ENCODE measurements around the gene CRISPLD2.

The CRISPLD2 gene

DNA sequence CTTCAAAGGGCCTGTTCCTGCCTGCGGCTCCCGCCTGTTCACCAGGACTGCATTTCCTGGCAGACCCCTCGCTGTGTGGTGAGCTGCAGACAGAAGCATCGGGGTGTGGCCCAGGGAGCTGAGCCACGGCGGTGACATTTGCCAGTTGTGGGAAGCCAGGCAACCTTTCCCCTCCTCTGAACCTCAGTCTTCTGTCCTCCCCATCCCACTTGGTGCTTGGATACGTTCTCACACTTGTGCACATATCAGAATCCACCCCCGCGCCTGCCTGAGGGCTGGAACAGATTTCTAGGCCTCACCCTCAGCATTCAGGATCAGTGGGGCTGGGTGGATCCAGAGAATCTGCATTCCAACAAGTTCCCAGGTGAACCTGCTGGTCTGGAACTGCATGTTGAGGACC is 63.5 kb downstream of the CRISPLD2 start:
- TF ChIP-seq, protein P1, sequence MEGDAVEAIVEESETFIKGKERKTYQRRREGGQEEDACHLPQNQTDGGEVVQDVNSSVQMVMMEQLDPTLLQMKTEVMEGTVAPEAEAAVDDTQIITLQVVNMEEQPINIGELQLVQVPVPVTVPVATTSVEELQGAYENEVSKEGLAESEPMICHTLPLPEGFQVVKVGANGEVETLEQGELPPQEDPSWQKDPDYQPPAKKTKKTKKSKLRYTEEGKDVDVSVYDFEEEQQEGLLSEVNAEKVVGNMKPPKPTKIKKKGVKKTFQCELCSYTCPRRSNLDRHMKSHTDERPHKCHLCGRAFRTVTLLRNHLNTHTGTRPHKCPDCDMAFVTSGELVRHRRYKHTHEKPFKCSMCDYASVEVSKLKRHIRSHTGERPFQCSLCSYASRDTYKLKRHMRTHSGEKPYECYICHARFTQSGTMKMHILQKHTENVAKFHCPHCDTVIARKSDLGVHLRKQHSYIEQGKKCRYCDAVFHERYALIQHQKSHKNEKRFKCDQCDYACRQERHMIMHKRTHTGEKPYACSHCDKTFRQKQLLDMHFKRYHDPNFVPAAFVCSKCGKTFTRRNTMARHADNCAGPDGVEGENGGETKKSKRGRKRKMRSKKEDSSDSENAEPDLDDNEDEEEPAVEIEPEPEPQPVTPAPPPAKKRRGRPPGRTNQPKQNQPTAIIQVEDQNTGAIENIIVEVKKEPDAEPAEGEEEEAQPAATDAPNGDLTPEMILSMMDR (IDR thresholded peaks at IDR 0.05; ENCODE audit: low read depth, low read length, missing control alignments), result no peak
- no peak for DNase-seq (ENCODE audit: extremely low read depth, low read depth)
- H3K4me3 ChIP-seq (replicated peaks; ENCODE audit: low read depth, low read length), result no peak overlapping the region

DNA sequence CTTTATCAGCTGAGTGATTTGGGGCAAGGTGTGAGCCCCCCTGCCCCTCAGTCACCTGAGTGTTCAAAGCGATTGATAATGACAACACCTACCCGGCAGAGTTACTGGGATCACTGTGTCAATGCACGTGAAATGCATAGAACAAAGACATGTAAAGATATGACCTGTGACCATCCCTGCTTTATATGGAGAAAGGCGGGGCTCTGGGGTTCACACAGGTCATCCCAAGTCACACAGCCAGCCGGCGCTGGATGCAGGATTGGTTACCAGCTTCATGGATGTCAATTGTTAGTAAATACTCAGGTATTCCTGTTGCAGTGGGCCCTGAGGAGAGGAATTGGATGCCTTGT is 64.4 kb downstream of the CRISPLD2 start:
- DNase-seq (ENCODE audit: extremely low read depth, low read depth), result no peak
- H3K4me3 ChIP-seq (replicated peaks; ENCODE audit: low read depth, low read length), result no peak overlapping the region
- TF ChIP-seq, protein P1 (IDR thresholded peaks at IDR 0.05; ENCODE audit: low read depth, low read length, missing control alignments), result no peak

DNA sequence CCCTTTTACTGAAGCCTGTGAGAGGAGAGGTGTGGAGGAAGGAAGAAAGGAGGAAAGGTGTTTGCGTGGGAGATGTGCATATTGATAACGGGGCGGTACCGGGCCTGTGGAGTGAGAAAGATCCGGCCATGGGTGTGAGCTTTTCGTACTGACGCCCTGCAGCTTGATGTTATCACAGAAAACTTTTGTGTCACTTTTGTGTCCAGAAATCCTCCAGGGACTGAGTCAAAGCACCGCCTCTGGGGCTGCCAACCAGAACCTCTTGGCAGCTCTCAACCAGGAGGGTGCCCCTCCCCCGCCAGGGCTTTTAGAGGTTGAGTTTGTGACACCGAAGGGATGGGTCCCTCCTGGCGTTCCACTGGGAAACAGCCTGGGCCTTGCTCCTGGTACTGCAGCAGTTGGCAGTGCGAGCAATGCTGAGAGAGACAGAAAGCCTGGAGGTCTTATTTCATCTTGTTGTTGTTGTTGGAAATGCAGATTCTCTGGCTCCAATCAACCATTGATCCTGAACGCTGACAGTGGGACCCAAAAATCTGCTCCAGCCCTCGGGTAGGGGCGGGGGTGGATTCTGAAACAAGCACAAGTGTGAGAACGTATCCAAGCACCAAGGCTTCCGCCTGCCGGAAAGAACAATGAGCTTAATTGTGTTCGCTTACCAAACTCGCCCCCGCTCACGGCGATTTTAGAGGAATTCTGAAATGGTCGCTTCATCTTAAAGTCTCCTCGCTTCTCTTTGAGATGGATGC is 65.0 kb downstream of the CRISPLD2 start:
- TF ChIP-seq, protein P1 (IDR thresholded peaks at IDR 0.05; ENCODE audit: low read depth, low read length, missing control alignments), result no peak
- no peak for DNase-seq (ENCODE audit: extremely low read depth, low read depth)
- no peak overlapping the region for H3K4me3 ChIP-seq (replicated peaks; ENCODE audit: low read depth, low read length)

DNA sequence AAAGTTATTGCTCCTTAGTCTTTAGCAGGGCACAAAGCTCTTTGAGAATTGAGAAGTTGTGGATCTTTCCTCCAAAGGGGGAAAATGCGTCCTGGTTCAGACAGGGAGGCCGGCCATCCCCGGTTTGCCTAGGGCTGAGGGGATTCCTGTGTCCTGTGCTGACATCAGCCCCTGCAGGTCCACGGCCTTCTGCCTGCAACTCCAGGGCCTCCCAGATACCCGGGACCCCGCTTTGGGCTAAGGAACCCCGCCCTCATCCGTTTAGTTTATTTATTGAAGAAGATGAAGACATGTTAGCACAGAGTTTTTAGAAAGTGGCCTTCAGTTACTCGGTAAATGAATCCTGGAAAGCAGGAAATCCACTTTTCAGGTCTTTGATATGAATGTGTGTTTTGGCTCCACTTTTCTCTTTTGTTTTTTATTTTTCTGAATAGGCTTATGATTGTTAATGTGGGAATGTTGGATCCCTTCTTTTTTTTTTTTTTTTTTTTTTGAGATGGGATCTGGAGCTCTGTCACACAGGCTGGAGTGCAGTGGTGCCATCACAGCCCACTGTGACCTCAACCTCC is 65.6 kb downstream of the CRISPLD2 start:
- TF ChIP-seq, protein P1 (IDR thresholded peaks at IDR 0.05; ENCODE audit: low read depth, low read length, missing control alignments), result no peak
- no peak for DNase-seq (ENCODE audit: extremely low read depth, low read depth)
- H3K4me3 ChIP-seq (replicated peaks; ENCODE audit: low read depth, low read length), result no peak overlapping the region

DNA sequence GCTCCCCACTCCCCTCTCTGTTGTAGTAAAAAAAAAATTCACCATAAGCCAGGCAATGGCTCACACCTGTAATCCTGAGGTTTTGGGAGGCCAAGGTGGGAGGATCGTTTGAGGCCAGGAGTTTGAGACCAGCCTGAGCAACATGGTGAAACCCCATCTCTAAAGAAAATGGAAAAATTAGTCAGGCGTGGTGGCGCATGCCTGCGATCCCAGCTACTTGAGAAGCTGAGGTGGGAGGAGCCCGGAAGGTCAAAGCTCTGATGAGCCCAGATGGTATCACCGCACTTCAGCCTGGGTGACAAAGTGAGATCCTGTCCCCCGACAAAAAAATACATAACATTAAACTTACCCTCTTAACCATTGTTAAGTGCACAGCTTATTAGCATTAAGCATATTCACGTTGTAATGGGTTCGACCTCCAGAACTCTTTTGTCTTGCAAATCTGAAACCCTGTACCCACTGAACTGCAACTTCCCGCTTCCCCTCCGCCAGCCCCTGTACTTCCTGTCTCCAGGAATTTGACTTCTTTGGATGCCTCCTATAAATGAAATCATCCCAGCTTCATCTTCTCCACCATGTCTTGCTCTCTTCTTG is 66.8 kb downstream of the CRISPLD2 start:
- no peak overlapping the region for H3K4me3 ChIP-seq (replicated peaks; ENCODE audit: low read depth, low read length)
- no peak for DNase-seq (ENCODE audit: extremely low read depth, low read depth)
- TF ChIP-seq, protein P1 (IDR thresholded peaks at IDR 0.05; ENCODE audit: low read depth, low read length, missing control alignments), result no peak

DNA sequence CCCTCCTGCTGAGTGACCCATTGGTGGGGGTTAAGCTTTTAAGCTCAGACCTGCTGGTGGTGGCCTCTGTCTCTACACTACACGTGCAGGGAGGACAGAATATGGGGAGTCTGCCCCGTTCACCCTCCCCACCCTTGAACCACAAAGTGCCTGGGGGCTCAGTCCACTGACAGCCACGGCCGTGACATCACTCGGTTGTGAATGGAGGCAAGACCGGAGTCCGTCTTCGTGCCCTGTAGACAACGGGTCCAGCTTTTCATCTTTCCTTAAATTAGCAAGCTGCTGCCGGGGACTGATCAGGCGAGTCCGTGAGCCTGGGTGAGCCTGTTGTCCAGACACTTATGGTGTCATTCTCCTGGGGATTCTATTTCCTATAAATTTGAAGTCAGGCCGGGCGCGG is 67.4 kb downstream of the CRISPLD2 start:
- no peak for DNase-seq (ENCODE audit: extremely low read depth, low read depth)
- H3K4me3 ChIP-seq (replicated peaks; ENCODE audit: low read depth, low read length), result no peak overlapping the region
- TF ChIP-seq, protein P1 (IDR thresholded peaks at IDR 0.05; ENCODE audit: low read depth, low read length, missing control alignments), result no peak
